ENCODE results near the gene ACAN.

ACAN gene

DNA sequence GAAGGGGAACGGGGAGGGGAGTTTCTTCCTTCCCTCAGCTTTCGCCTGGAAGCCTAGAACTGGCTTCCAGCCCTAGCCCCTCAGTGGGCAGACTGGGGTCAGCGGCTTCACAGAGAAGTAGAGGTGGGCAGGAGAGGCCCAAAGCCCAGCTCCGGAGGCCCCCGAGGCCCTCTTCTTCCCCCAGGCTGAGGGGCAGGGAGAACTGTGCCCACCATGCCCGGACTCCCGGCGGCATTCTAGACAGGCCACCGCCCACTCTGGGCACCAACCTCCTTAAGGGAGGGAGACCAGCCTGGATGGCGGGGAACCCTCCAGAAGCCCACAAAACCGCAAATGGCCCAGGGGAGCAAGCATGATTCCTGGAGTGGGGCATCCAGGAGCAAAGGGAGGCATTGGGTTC lies 74.2 kb downstream of the ACAN start:
- no peak for DNase-seq
- Histone ChIP-seq H3K4me3 (ENCODE audit: low read depth, low read length) (no peak overlapping the region), H3K27me3 (peaks cover 20% of the 10 kb centered on the region), H3K36me3 (no peaks in the 10 kb centered on the region), H3K9me3 (no peaks in the 10 kb centered on the region), H3K4me1 (no peaks in the 10 kb centered on the region)
- TF ChIP-seq, protein P1, sequence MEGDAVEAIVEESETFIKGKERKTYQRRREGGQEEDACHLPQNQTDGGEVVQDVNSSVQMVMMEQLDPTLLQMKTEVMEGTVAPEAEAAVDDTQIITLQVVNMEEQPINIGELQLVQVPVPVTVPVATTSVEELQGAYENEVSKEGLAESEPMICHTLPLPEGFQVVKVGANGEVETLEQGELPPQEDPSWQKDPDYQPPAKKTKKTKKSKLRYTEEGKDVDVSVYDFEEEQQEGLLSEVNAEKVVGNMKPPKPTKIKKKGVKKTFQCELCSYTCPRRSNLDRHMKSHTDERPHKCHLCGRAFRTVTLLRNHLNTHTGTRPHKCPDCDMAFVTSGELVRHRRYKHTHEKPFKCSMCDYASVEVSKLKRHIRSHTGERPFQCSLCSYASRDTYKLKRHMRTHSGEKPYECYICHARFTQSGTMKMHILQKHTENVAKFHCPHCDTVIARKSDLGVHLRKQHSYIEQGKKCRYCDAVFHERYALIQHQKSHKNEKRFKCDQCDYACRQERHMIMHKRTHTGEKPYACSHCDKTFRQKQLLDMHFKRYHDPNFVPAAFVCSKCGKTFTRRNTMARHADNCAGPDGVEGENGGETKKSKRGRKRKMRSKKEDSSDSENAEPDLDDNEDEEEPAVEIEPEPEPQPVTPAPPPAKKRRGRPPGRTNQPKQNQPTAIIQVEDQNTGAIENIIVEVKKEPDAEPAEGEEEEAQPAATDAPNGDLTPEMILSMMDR (IDR thresholded peaks at IDR 0.05; ENCODE audit: low read depth, low read length): no peak

DNA sequence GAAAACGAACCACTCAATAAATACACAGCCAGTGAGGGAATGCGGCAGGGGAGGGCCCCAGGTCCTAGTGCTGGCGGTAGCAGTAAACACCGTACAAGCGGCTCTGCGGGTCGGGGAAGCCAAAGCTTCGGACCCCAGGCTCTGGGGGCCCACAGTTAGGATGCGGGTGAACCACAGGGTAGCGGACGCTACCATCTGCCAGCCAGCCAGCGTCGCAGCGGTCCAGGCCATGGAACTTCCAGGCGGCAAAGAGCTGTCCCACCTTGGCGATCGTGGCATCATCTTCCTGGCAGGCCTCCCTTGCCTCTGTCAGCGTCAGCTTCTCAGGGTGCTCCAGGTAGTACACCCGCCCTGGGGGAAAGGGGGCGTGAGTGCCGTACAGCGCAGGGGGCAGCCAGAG lies 74.7 kb downstream of the ACAN start:
- Histone ChIP-seq H3K27me3 (peaks cover 18% of the 10 kb centered on the region), H3K4me3 (ENCODE audit: low read depth, low read length) (no peak overlapping the region), H3K4me1 (no peaks in the 10 kb centered on the region), H3K9me3 (no peaks in the 10 kb centered on the region), H3K36me3 (no peaks in the 10 kb centered on the region)
- no peak for DNase-seq
- TF ChIP-seq, protein P1 (IDR thresholded peaks at IDR 0.05; ENCODE audit: low read depth, low read length): no peak

DNA sequence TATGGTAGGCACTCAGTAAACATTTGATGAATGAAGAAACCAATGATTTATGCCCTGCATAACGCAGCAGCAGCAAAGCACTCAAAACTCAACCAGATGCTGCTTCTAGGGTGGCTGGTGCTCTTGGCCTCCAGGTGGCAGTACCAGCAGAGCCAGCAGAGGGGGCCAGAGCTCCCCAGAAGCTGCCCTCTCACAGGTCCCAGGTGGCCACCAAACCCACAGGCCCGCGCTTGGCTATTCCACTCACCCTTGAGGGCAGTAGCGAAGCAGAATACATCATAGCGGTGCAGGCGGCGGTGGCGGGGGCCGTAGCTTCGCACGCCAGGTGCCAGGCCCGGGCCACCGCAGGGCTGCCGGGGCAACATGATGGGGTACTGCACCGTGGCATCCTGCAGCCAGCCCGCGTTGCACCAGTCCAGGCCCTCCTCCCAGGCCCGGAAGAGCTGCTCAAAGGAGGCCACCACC lies 75.5 kb downstream of the ACAN start:
- Histone ChIP-seq H3K4me3 (ENCODE audit: low read depth, low read length) (no peak overlapping the region), H3K4me1 (no peaks in the 10 kb centered on the region), H3K9me3 (no peaks in the 10 kb centered on the region), H3K27me3 (peaks cover 12% of the 10 kb centered on the region), H3K36me3 (no peaks in the 10 kb centered on the region)
- TF ChIP-seq, protein P1 (IDR thresholded peaks at IDR 0.05; ENCODE audit: low read depth, low read length): peak; percentile 96
- peak; percentile 87 for DNase-seq

DNA sequence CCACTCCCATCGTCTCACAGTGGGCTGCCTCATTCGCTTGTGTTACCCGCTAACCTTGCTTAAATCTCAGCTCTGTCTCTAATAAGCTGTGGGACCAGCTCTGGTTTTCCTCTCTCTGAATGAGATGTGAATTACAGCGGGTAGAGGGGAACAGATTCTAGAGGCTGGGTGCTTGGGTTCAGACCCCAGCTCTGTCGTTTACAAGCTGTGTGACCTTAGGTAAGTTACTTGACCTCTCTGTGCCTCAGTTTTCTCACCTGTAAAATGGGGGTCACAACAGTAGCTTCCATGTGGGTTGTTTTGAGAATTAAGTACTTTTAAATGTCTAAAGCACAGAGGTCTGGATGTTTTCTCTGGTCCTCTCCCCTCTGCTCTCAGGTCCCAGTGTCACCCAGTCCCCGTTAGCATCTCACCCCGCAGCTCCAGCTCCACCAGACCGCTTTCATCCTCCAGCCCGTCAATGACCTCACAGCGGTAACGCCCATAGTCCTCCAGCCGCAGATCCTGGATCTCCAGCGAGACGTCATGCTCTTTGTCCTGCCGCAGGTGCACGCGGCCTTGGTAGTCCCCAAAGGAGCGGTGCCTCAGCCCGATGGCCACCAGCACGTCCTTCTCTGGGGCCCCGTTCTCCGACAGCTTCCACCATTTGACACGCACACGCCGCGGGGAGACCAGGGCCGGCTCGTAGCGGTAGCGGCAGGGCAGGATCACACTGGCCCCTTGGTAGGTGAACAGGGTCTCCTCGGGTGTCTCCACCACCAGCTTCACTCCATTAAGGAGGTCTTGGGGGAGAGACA lies 77.9 kb downstream of the ACAN start:
- no peak for DNase-seq
- no peaks in the 10 kb centered on the region for H3K9me3 ChIP-seq
- H3K4me3 ChIP-seq (ENCODE audit: low read depth, low read length): no peak overlapping the region
- TF ChIP-seq, protein P1 (IDR thresholded peaks at IDR 0.05; ENCODE audit: low read depth, low read length): no peak
- no peaks in the 10 kb centered on the region for H3K36me3 ChIP-seq
- H3K4me1 ChIP-seq: no peaks in the 10 kb centered on the region
- no peaks in the 10 kb centered on the region for H3K27me3 ChIP-seq

DNA sequence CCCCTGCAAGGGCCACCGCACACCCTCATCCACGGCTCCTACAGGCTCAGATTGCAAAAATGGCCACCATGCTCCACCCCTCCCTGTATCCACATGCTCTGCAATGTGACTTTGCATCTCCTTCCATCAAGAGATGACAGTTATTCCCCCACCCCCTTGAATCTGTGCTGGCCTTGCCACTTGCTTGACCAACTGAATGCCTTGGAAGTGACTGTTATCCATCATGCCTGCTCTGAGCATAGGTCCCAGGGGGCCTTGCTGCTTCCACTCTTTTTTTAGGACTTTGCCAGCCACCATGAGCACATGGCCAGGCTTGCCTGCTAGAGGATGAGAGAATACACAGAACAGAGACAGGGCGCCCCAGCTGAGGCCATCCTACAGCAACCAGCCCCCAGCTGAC lies 78.5 kb downstream of the ACAN start:
- TF ChIP-seq, protein P1 (IDR thresholded peaks at IDR 0.05; ENCODE audit: low read depth, low read length): no peak
- DNase-seq: no peak
- H3K4me1 ChIP-seq: no peaks in the 10 kb centered on the region
- no peak overlapping the region for H3K4me3 ChIP-seq (ENCODE audit: low read depth, low read length)
- no peaks in the 10 kb centered on the region for H3K9me3 ChIP-seq
- no peaks in the 10 kb centered on the region for H3K27me3 ChIP-seq
- H3K36me3 ChIP-seq: no peaks in the 10 kb centered on the region

DNA sequence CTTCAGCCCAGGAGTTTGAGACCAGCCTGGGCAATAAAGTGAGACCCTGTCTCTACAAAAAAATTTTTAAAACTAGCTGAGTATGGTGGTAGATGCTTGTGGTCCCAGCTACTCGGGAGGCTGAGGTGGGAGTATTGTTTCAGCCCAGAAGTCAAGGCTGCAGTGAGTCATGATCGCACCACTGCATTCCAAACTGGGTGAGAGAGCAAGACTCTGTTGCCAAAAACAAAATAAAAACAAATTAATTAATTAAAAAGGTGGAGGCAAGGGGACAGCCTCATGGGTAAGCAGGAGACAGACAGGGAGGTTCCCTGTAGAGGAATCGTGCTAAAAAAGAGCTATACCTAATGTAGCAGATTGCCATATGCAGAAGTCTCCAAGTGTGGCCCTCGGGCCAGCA lies 79.5 kb downstream of the ACAN start:
- DNase-seq: no peak
- no peaks in the 10 kb centered on the region for H3K36me3 ChIP-seq
- no peaks in the 10 kb centered on the region for H3K27me3 ChIP-seq
- H3K4me3 ChIP-seq (ENCODE audit: low read depth, low read length): no peak overlapping the region
- H3K4me1 ChIP-seq: no peaks in the 10 kb centered on the region
- TF ChIP-seq, protein P1 (IDR thresholded peaks at IDR 0.05; ENCODE audit: low read depth, low read length): no peak
- no peaks in the 10 kb centered on the region for H3K9me3 ChIP-seq
